Immature natural killer cell (primary cell): ENCODE measurements around the gene SH2D1B. TPM values are rescaled to one million over a fixed set of nuclear protein-coding genes. Genes with fewer than 3 reads are reported as not detected.

Experiments
- DNase-seq, 3 donors: peaks; one replicate each; pipeline ENCODE4 v3.0.0; 2022; ENCODE audit warnings: mixed read lengths in 1 of 3
- H3K27ac Mint-ChIP-seq, 6 donors: one replicate each; pipeline ENCODE4 v1.8.0; 2020; ENCODE audit warnings: mixed read lengths in 6 of 6, mild to moderate bottlenecking in 5 of 6, inconsistent platforms in 4 of 6, moderate library complexity in 3 of 6
- H3K27me3 Mint-ChIP-seq, 3 donors: one replicate each; pipeline ENCODE4 v1.8.0; 2020 to 2021; ENCODE audit warnings: low read depth in 3 of 3, mild to moderate bottlenecking in 3 of 3, mixed read lengths in 3 of 3, moderate library complexity in 3 of 3, inconsistent platforms in 1 of 3
- H3K36me3 Mint-ChIP-seq, 3 donors: one replicate each; pipeline ENCODE4 v1.8.0; 2020; ENCODE audit warnings: mixed read lengths in 3 of 3, inconsistent platforms in 2 of 3, mild to moderate bottlenecking in 2 of 3
- H3K4me1 Mint-ChIP-seq, 2 donors: one replicate each; pipeline ENCODE4 v1.8.0; 2020; ENCODE audit warnings: inconsistent platforms in 2 of 2, mild to moderate bottlenecking in 2 of 2, mixed read lengths in 2 of 2, moderate library complexity in 1 of 2
- H3K4me3 Mint-ChIP-seq, 5 donors: one replicate each; pipeline ENCODE4 v1.8.0; 2020; ENCODE audit warnings: mild to moderate bottlenecking in 5 of 5, mixed read lengths in 5 of 5, inconsistent platforms in 3 of 5, moderate library complexity in 3 of 5
- H3K9me3 Mint-ChIP-seq, 6 donors: one replicate each; pipeline ENCODE4 v1.8.0; 2020; ENCODE audit warnings: mild to moderate bottlenecking in 6 of 6, mixed read lengths in 6 of 6, inconsistent platforms in 4 of 6, moderate library complexity in 3 of 6
- polyA plus RNA-seq, 3 donors: library from polyadenylated mRNA; unstranded; fragments of 300-500 nt; fragmentation: Illumina TruSeq; gene quantifications; one replicate each; pipeline ENCODE4 v1.2.3, GENCODE V29; 2021

SH2D1B gene
- polyA plus RNA-seq, 3 donors from 2014 or later = 598 to 1,411 (median 608) TPM

DNA sequence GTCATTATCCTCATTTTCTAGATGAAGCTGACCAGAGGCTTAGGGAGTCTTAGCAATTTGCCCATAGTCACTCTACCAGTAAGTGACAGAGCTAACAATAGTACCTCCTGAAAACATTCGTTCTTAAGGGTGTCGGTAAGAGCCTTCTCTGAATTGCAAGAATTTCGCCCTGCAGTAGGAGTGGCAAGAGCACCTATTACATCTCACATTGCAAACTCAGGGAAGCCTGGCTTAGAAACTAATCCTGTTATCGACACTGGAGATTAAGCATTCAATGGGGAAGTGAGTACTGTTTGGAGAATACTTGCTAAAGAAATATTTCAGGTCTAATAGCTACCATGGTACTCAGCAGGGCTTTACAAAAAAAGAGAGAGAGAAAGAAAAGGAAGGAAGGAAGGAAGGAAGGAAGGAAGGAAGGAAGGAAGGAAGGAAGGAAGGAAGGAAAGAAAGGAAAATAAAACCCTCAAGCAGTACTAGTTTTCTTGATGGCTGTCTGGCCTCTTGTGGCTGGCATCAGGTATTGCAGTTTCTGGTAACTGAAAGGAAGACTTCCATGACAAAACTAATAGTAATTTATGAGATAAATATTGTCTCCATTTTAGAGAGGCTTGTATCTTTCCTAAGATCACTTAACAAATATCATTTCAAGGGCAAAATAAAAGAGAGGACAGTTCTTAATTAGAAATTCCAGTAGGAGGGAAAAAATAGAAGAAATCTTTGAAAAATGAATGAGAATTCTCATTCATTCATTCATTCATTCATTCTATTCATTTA, 20.0 kb downstream of the SH2D1B start:
- Mint-ChIP-seq H3K27me3 (peaks cover 0 to 2% (median 1%) of the 10 kb centered on the region in 3 donors), H3K36me3 (peaks cover 10 to 22% (median 13%) of the 10 kb centered on the region in 3 donors), H3K27ac (peak overlapping the region; percentile 79 to 94 (median 87)), H3K4me1 (peaks cover 64 to 85% of the 10 kb centered on the region in 2 donors), H3K4me3 (peak overlapping the region in 1 of 5 donors; percentile 9), H3K9me3 (no peaks in the 10 kb centered on the region)
- DNase-seq = no peak

DNA sequence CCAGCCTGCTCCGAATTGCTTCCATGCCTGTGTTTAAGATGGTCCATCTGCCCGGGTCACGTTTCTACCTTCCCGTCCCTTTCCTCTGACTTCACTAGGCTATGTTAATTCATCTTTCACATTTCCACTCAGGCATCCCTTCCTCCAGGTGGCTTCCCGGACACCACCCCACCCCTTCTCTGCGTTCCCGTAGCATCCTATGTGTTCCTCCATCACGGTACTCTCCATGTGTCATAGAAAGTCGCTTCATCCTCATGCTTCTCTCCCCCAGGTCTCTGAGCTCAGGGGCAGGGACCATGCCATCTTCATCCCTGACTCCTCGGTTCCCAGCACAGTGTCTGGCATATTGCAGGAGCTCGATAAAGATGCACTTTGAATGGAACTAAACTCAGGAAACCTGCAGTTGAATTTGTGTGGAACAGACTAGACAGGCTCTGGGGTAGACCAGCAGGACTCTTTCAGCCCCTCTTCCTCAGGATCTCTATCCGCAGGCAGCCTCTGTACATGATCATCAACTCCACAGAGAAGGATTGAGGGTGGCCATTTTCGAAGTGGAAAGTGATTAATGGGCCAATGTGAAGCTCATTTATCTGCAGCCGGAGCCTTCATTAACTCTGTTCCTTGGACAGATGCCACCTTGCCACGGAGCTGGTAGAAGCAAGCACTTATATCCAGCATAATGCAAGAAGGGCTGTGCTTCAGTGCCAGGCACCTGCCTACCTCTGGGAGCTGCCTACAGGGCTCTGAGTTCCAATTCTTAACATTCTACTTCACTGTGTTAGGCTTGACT, 21.3 kb downstream of the SH2D1B start:
- Mint-ChIP-seq H3K4me3 (peak overlapping the region in 3 of 5 donors; percentile 8 to 72 (median 66)), H3K4me1 (peaks cover 56 to 71% of the 10 kb centered on the region in 2 donors), H3K9me3 (no peaks in the 10 kb centered on the region), H3K27ac (peak overlapping the region; percentile 41 to 89 (median 78)), H3K36me3 (peaks cover 4 to 12% (median 10%) of the 10 kb centered on the region in 3 donors), H3K27me3 (peaks cover 0 to 2% (median 1%) of the 10 kb centered on the region in 3 donors)
- DNase-seq = no peak

DNA sequence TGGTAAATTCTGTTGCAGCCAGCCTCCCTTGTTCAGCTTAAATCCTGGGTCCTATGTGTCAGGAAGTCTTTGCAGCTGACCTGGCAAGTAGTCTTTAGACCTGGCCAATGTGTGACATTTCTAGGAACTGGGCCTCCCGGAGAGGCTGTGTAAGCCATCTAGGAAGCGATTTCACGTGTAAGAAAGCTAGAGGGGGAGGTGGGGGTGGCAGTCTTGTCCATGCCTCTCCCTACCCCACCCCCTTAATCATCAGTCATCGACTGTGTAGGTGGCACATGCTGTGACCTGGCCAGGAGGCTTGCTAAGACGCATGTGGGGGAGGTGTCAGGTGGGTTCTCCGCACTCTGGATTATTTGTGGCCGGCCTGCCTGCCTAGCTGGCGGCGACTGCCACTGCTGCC, 22.0 kb downstream of the SH2D1B start:
- Mint-ChIP-seq H3K27ac (peak overlapping the region; percentile 71 to 89 (median 78)), H3K27me3 (peaks cover 0 to 2% (median 1%) of the 10 kb centered on the region in 3 donors), H3K9me3 (no peaks in the 10 kb centered on the region), H3K4me1 (peaks cover 56 to 65% of the 10 kb centered on the region in 2 donors), H3K36me3 (peaks cover 4 to 12% (median 10%) of the 10 kb centered on the region in 3 donors), H3K4me3 (peak overlapping the region; percentile 6 to 72 (median 57))
- no peak for DNase-seq

DNA sequence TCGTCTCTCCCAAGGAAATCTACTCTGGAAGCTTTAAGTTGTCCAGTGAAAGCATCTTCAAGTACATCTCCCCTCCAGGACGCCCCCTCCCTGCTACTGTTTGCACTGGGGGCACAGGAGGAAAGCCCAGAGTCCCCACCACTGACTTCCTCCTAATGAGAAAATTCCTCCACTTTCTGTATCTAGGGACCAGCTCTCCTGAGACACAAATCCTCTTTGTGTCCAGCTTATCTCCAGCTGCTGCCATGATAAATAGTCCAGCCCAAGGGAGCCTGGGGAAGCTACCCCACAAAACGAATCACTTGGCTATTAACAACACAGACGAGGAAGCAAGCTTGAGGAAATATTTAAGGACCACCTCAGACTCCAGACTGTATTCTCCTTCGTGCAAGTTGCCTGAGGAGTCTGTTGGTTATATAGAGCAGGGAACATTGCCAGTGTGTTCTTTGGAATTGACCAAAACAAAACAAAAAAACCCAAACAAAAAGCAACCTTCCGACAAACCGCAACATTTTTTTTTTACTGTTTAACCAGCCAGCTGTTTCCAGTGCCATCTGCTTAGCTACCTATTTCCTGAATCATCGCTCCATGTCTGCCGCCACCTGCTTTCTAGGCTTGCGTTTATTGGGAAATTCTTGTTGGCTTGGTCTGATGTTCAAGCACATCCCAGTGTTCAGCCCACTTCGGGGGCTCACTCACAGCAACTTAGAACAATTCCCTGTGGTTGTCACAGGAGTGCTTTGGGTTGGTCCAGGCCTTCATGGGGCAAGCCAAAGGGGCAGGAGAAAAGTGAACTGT, 22.7 kb downstream of the SH2D1B start:
- Mint-ChIP-seq H3K4me3 (peak overlapping the region; percentile 35 to 72 (median 57)), H3K4me1 (peaks cover 56 to 65% of the 10 kb centered on the region in 2 donors), H3K9me3 (no peaks in the 10 kb centered on the region), H3K27me3 (peaks cover 0 to 2% (median 1%) of the 10 kb centered on the region in 3 donors), H3K27ac (peak overlapping the region; percentile 66 to 89 (median 78)), H3K36me3 (peaks cover 4 to 12% (median 10%) of the 10 kb centered on the region in 3 donors)
- no peak for DNase-seq

DNA sequence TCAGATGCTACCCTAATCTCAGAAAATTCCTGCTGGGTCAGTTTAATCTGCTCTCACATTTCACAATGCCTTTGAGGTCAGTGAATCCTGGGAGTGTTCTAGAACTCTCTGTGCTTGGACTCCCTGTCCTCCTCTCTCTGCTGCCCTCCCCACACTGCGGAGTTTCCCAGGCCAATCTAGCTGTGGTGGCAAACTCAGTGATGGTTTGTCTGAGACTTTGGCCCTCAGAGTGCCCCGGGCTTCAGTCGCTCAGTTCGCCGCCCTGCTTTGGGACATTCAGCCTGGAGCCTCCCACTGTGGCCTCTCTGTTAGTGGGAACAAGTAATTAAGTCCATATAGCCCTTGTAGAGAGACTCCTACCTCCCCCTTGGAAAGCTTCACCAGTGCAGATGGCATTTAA, 23.3 kb downstream of the SH2D1B start:
- Mint-ChIP-seq H3K4me3 (peak overlapping the region in 2 of 5 donors; percentile 66 to 72), H3K9me3 (no peaks in the 10 kb centered on the region), H3K27ac (peak overlapping the region; percentile 5 to 87 (median 70)), H3K36me3 (peaks cover 4 to 12% (median 10%) of the 10 kb centered on the region in 3 donors), H3K4me1 (peaks cover 56 to 61% of the 10 kb centered on the region in 2 donors), H3K27me3 (peaks cover under 1 to 2% (median 1%) of the 10 kb centered on the region in 3 donors)
- DNase-seq = no peak

DNA sequence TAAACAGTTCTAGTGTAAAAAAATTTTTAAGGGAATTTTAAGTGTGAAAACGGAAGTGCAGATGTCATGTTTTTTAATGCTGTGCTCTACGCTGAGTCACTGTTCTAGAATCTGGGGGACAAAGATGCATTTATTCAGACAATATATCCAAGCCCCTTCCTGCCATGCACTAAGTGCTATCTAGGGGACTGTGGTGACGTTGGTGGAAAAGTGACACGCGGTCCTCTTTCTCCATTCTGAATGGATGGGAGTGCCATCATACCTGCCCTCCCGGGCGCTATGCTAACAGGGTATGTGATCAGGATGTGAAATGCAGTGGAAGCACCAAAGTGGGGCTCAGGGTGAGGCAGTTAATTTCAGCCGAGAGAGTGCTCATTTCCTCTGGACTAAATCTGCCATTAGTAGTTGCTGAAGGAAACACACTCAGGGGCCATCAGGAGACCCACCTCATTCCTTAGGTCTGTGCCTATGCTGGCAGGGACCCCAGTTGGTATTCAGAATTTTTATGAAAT, 23.8 kb downstream of the SH2D1B start:
- peak overlapping the region in 4 of 6 donors; percentile 31 to 65 (median 54) for H3K27ac Mint-ChIP-seq
- peaks cover 54 to 56% of the 10 kb centered on the region in 2 donors for H3K4me1 Mint-ChIP-seq
- DNase-seq = no peak
- H3K9me3 Mint-ChIP-seq = no peaks in the 10 kb centered on the region
- H3K27me3 Mint-ChIP-seq = peaks cover 1 to 2% (median 1%) of the 10 kb centered on the region in 3 donors
- H3K36me3 Mint-ChIP-seq = peaks cover 4 to 9% (median 7%) of the 10 kb centered on the region in 3 donors
- H3K4me3 Mint-ChIP-seq = no peak overlapping the region

DNA sequence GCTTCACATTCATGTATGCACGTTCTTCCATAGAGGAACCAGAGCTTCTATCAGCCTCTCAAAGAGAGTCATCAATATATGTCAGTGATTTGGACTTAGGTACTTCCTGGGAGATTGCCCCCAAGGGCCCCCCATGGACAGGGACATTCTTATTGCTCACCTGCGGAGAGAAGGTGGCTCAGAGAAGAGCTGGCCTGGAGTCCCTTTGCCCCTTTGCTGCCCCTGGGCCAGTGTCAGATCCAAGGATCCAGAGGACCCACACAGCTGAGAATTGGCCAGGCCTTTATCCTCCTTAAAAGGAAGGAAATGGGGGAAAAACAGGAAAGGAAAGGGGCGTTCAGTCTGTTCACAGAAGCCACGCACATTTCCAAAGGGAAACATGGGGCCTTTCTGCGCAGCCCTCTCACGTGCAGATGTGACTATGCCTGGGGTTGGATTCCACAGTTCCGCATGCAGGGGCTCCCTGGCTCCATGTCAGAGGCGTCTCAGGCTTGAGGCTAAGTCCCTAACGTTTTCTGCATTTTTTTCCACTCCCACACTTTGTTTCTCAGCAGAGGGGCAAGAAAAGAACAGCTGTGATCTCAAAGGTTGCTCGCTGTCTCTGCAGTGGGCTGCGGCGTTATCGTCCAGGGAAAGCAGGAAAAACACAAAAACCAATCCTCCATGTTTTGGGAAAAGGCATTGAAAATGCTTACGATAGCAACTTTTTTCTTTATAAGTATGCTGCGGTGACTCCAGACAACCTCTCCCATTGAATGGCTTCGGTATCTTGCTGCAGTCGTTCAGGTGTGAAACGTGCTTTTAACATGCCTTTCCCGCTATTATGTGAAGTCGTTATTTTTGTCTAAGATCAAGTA, 24.5 kb downstream of the SH2D1B start:
- no peak for DNase-seq
- no peaks in the 10 kb centered on the region for H3K9me3 Mint-ChIP-seq
- H3K27me3 Mint-ChIP-seq = peaks cover 1 to 2% (median 1%) of the 10 kb centered on the region in 3 donors
- peaks cover 4 to 7% (median 6%) of the 10 kb centered on the region in 3 donors for H3K36me3 Mint-ChIP-seq
- peak overlapping the region in 4 of 6 donors; percentile 22 to 65 (median 42) for H3K27ac Mint-ChIP-seq
- H3K4me3 Mint-ChIP-seq = no peak overlapping the region
- H3K4me1 Mint-ChIP-seq = peaks cover 49 to 53% of the 10 kb centered on the region in 2 donors

DNA sequence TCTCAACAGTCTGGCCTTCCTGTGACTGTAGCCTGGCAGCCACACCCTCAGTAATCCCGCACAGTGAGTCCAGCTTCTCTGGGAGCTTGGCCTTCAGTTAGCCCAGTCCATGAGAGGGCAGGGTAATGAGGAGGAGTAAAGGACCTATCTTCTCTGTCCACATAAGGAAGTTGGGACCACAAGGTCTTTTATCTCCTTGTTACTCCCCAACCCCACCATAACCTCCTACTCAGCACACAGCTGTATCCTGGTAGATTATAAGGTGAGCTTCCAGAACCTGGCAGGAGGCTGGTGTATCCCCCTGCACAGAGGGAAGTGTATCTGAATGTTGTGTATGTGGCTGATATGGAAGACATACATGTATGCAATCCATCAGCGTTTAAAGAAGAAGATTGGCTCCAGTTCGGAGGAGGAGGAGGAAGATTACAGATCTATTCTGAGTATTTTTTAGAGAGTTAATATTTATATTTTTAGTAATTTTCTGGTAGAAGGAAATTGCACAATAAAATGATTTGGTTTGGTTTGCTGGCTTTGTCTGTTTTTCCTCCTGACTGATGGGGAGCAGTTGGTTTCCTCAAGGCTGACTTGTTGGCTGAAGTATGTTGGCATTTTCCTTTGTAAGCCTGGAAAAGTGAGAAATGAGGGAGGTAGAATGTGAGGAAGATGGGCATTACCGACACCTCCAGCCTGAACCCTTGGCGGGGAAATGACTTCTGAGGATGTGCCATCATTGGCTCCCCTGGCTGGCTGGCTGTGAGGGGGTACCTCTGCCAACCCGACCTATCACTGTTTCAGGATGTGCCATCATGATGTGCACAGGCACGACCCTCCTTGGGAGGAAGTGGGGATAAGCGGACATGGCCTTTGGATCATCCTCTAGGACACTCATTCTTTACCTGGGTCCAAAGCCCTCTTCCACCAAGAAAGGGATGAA, 25.4 kb downstream of the SH2D1B start:
- Mint-ChIP-seq H3K27ac (peak overlapping the region in 1 of 6 donors; percentile 66), H3K27me3 (peaks cover 1 to 2% (median 1%) of the 10 kb centered on the region in 3 donors), H3K4me1 (peaks cover 40 to 46% of the 10 kb centered on the region in 2 donors), H3K4me3 (no peak overlapping the region), H3K9me3 (no peaks in the 10 kb centered on the region), H3K36me3 (no peaks in the 10 kb centered on the region)
- no peak for DNase-seq

DNA sequence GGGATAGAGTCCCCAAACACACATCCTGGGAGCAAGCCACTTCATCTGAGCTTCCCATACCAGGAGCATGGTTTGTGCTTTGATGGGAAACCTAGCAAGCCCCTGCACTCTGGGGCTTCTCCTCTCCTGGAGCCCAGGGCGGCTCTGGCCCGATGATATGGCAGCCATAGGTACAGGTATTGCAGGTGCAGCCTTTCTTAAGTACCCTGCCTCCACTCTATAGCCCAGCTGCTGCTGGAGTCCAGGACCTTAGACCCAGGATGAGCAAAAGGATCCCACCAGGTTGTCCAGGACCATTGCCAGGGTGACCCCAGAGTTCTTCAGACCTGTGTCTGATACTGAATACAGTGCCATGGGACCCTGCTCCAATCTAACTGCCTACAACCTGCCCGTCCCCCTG, 26.2 kb downstream of the SH2D1B start:
- Mint-ChIP-seq H3K4me3 (no peak overlapping the region), H3K9me3 (no peaks in the 10 kb centered on the region), H3K4me1 (peaks cover 32 to 37% of the 10 kb centered on the region in 2 donors), H3K27me3 (peaks cover 1 to 2% (median 1%) of the 10 kb centered on the region in 3 donors), H3K36me3 (no peaks in the 10 kb centered on the region), H3K27ac (peak overlapping the region in 1 of 6 donors; percentile 15)
- DNase-seq = no peak

DNA sequence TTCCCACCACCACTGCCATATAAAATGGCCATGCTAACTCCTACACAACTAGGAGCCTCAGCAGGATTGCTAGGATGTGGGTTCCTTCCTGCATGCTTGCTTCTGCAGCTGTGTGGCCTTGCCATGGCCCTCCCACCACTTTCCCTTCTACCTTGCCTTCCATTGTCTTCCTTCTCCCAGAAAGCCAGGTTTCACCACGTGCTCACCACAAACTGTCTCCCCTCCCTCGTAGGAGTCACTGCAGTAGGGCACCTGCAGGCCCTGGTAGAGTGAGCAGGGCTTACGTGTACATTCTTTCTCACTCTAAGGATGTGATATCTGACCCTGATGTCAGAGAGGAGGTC, 26.7 kb downstream of the SH2D1B start:
- H3K4me3 Mint-ChIP-seq = no peak overlapping the region
- H3K36me3 Mint-ChIP-seq = no peaks in the 10 kb centered on the region
- H3K9me3 Mint-ChIP-seq = no peaks in the 10 kb centered on the region
- DNase-seq = no peak
- H3K4me1 Mint-ChIP-seq = peaks cover 27 to 33% of the 10 kb centered on the region in 2 donors
- peaks cover 0 to 1% (median 0%) of the 10 kb centered on the region in 3 donors for H3K27me3 Mint-ChIP-seq
- peak overlapping the region in 1 of 6 donors; percentile 15 for H3K27ac Mint-ChIP-seq

DNA sequence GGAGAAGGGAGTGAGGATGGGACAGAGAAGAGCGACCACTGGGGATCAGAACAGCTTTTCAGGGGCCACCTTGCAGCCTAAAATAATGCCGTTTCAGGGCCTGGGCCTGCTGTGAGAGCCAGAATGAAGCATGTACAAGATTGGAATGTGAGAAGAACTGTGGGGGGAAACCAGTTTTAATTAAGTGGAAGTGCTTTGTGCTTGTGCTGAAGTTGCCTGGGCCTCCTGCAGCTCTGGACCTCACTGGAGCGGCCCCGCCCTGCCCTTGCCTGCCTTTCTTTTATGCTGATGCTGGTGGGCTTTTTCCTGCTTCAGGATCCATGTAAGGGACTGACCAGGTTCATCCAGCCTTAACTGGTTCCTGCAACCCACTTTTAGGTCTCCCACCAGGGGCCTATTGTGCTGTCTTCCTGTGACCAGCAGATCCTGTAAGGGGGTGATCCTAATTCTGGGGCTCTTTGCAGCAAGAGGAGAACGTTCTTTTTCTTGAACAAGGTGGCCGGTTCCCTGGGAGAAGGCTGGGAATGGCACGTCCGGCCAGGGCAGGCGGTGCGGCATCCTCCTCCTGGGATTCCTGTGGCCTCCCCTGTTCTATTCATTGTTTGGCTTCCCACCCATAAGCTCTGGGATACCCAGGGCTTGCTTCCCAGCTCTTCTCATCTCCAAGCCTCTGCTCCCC, 27.2 kb downstream of the SH2D1B start:
- no peak for DNase-seq
- Mint-ChIP-seq H3K4me3 (no peak overlapping the region), H3K27me3 (peaks cover 0 to 1% (median 0%) of the 10 kb centered on the region in 3 donors), H3K36me3 (no peaks in the 10 kb centered on the region), H3K27ac (peak overlapping the region in 1 of 6 donors; percentile 71), H3K9me3 (no peaks in the 10 kb centered on the region), H3K4me1 (peaks cover 22 to 28% of the 10 kb centered on the region in 2 donors)
